ENCODE data around the gene GRK1. TPM values are rescaled to one million over a fixed set of nuclear protein-coding genes. Genes with fewer than 3 reads are reported as not detected.
A peak's percentile ranks its signal among the peaks of the same experiment; 100 is the strongest.

Gene GRK1
- total and polyA plus RNA-seq, 2 of the 4 experiments (the other 2 are of a cell fraction) = not detected

DNA sequence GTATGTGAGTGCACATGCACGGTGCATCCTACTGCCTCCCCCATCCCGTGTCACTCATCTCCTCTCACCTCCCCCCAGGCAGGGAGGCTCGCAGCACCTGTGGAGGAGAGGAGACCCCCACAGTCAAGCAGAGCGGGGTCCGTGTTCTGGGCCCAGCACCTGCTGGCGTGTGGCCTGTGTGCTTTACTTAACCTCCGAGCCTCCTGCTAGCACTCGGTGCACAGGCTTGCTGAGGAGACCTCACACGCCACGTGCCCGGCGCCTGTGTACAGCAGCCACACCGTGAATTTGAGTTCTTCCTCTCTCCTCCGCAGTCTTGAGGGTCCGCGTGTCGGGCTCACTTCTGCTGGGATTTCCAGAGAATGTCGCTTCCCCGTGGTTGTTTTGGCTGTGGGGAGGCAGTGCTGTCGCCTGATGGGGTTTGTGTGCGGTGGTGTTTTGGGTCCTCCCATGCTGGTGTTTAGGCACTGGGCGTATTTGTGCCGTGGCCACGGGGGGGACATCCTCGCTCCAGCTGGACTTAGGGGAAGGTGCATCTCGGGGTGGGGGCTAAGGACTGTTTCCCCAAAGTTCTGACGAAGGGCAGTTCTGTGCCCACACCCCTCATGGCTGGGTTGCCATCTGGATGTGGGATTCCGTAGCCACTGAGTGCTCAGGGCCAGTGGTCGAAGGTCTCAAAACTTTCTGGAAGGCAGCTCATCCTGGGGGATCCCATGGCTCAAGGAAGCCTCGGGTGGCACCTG lies 57.2 kb downstream of the GRK1 start:
- Histone ChIP-seq H3K4me1 (ENCODE audit: control insufficient read depth, insufficient read depth, low read length) (no peaks in the 10 kb centered on the region; the same call in none of the 2 replicates), H4K91ac (ENCODE audit: insufficient read depth, low read depth, low read length) (no peak overlapping the region), H4K20me1 (ENCODE audit: insufficient read depth, low read length) (no peaks in the 10 kb centered on the region), H3K79me1 (ENCODE audit: low read depth in 1 of 2, low read length in 2 of 2) (no peaks in the 10 kb centered on the region), H3K23ac (ENCODE audit: low read depth, low read length) (no peak overlapping the region), H2BK20ac (ENCODE audit: low read depth, low read length) (no peak overlapping the region), H3K18ac (ENCODE audit: low read depth, low read length) (no peak overlapping the region), H2AFZ (replicated peaks; ENCODE audit: low read length, poor library complexity) (no peak overlapping the region), H2AK5ac (ENCODE audit: low read depth, low read length) (peak overlapping the region; percentile 82), H2AK9ac (replicated peaks; ENCODE audit: low read depth, low read length, poor library complexity) (peak overlapping the region; percentile 50), H3K56ac (ENCODE audit: extremely low read depth, insufficient read depth, low read length) (no peak overlapping the region), H2BK120ac (ENCODE audit: low read depth, low read length) (0 out of 2 replicates have a peak overlapping the region, but pooled peaks have one; percentile 29), H3K9me3 (ENCODE audit: control insufficient read depth, insufficient read depth, low read length) (peaks cover 2% of the 10 kb centered on the region; the same call in 1 of the 2 replicates), H2BK5ac (ENCODE audit: low read depth, low read length, poor library complexity, severe bottlenecking) (no peak overlapping the region), H4K8ac (ENCODE audit: low read depth in 2 of 2, low read length in 2 of 2) (no peak overlapping the region), H4K5ac (ENCODE audit: low read depth, low read length) (no peak overlapping the region), H3K4ac (ENCODE audit: low read depth, low read length) (no peak overlapping the region; the same call in 1 of the 2 replicates), H3K9me1 (ENCODE audit: insufficient read depth, low read length) (no peaks in the 10 kb centered on the region), H3K4me3 (ENCODE audit: insufficient read depth, low read depth, low read length) (no peak overlapping the region), H3K4me2 (ENCODE audit: low read depth, low read length) (no peak overlapping the region), H3K9ac (ENCODE audit: low read depth, low read length) (no peak overlapping the region), H3K27ac (ENCODE audit: insufficient read depth, low read length) (no peak overlapping the region), H3K14ac (replicated peaks; ENCODE audit: low read depth, low read length) (no peak overlapping the region), H2BK15ac (ENCODE audit: low read depth, low read length) (no peak overlapping the region), H3K36me3 (ENCODE audit: control insufficient read depth, insufficient read depth, low read length) (no peaks in the 10 kb centered on the region), H3K27me3 (ENCODE audit: control insufficient read depth, insufficient read depth, low read length) (peaks cover 12% of the 10 kb centered on the region)
- CTCF ChIA-PET = no interaction called here
- POLR2A ChIA-PET (ENCODE audit: unreplicated experiment) = no interaction called here
- in situ Hi-C loops (cut with MboI; ENCODE audit: low sequenced_read_pairs) = no loop called here
- DNase-seq (no peak), ATAC-seq (ENCODE audit: low read depth) (no peak)
- WGBS, 2 experiments (ENCODE audit: extremely low coverage in 2 of 2, insufficient read length in 1 of 2) = 78% methylated on average over 9 of the region's 30 CpGs; no CpG with 5 or more reads in 1 of the 2 experiments
- no TSS peak for BruUV-seq (replicated peaks)
- intact Hi-C loops (cut with micrococcal nuclease) = no loop called here
- TF ChIP-seq RAD21 (IDR thresholded peaks at IDR 0.05; ENCODE audit: low read length) = no peak
- no peak for TF ChIP-seq MXI1 (IDR thresholded peaks at IDR 0.05; ENCODE audit: borderline replicate concordance, low read depth, low read length)
- no peak for TF ChIP-seq MAZ (IDR thresholded peaks at IDR 0.05; ENCODE audit: borderline replicate concordance, low read depth, low read length)
- TF ChIP-seq SMC3 (IDR thresholded peaks at IDR 0.05; ENCODE audit: low read depth, low read length) = no peak
- no peak for TF ChIP-seq POLR2A (IDR thresholded peaks at IDR 0.05; ENCODE audit: low read depth, low read length)
- TF ChIP-seq CEBPB (IDR thresholded peaks at IDR 0.05; ENCODE audit: low read depth, low read length) = no peak
- TF ChIP-seq USF2 (IDR thresholded peaks at IDR 0.05; ENCODE audit: low read depth, low read length) = no peak
- no peak for TF ChIP-seq CHD1 (IDR thresholded peaks at IDR 0.05; ENCODE audit: low read depth, low read length)
- TF ChIP-seq, protein P1, sequence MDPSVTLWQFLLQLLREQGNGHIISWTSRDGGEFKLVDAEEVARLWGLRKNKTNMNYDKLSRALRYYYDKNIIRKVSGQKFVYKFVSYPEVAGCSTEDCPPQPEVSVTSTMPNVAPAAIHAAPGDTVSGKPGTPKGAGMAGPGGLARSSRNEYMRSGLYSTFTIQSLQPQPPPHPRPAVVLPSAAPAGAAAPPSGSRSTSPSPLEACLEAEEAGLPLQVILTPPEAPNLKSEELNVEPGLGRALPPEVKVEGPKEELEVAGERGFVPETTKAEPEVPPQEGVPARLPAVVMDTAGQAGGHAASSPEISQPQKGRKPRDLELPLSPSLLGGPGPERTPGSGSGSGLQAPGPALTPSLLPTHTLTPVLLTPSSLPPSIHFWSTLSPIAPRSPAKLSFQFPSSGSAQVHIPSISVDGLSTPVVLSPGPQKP (IDR thresholded peaks at IDR 0.05; ENCODE audit: borderline replicate concordance, low read depth, low read length) = no peak
- TF ChIP-seq BHLHE40 (IDR thresholded peaks at IDR 0.05; ENCODE audit: low read depth, low read length) = no peak
- TF ChIP-seq, protein P2, sequence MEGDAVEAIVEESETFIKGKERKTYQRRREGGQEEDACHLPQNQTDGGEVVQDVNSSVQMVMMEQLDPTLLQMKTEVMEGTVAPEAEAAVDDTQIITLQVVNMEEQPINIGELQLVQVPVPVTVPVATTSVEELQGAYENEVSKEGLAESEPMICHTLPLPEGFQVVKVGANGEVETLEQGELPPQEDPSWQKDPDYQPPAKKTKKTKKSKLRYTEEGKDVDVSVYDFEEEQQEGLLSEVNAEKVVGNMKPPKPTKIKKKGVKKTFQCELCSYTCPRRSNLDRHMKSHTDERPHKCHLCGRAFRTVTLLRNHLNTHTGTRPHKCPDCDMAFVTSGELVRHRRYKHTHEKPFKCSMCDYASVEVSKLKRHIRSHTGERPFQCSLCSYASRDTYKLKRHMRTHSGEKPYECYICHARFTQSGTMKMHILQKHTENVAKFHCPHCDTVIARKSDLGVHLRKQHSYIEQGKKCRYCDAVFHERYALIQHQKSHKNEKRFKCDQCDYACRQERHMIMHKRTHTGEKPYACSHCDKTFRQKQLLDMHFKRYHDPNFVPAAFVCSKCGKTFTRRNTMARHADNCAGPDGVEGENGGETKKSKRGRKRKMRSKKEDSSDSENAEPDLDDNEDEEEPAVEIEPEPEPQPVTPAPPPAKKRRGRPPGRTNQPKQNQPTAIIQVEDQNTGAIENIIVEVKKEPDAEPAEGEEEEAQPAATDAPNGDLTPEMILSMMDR (conservative IDR thresholded peaks at IDR 0.05; ENCODE audit: low read depth, low read length) = no peak
- TF ChIP-seq RCOR1 (IDR thresholded peaks at IDR 0.05; ENCODE audit: insufficient replicate concordance, low read length) = no peak
- TF ChIP-seq NFE2L2 (IDR thresholded peaks at IDR 0.05; ENCODE audit: low read depth, low read length) = no peak
- no peak for TF ChIP-seq MAFK (IDR thresholded peaks at IDR 0.05; ENCODE audit: low read depth, low read length)
- no peak for TF ChIP-seq FOS (IDR thresholded peaks at IDR 0.05; ENCODE audit: low read depth, low read length)
- TF ChIP-seq RFX5 (IDR thresholded peaks at IDR 0.05; ENCODE audit: low read depth, low read length) = no peak
- dilution Hi-C loops (cut with HindIII; ENCODE audit: low sequenced_read_pairs, unreplicated experiment) = no loop called here

Data from IMR-90 (cell line).